ENCODE results near the gene USP3. TPM values are rescaled to one million over a fixed set of nuclear protein-coding genes. Genes with fewer than 3 reads are reported as not detected.
A peak's percentile ranks its signal among the peaks of the same experiment; 100 is the strongest.

USP3 gene
- 10 to 100 TPM; 40.3 to 41.8 TPM for total RNA-seq
- long read RNA-seq, donor 1, transcript USP3-202 (15 exons, 2,333 nt): major isoform, 10 of 18 reads
- long read RNA-seq, donor 1, partial matches to known transcripts: 0 of 18 reads
- long read RNA-seq, donor 1, other reads (novel, unspliced or antisense): 8 of 18 reads
- long read RNA-seq, donor 2, full-length matches to known transcripts: 30 of 40 reads
- long read RNA-seq, donor 2, partial matches to known transcripts: 1 of 40 reads
- long read RNA-seq, donor 2, other reads (novel, unspliced or antisense): 9 of 40 reads

DNA sequence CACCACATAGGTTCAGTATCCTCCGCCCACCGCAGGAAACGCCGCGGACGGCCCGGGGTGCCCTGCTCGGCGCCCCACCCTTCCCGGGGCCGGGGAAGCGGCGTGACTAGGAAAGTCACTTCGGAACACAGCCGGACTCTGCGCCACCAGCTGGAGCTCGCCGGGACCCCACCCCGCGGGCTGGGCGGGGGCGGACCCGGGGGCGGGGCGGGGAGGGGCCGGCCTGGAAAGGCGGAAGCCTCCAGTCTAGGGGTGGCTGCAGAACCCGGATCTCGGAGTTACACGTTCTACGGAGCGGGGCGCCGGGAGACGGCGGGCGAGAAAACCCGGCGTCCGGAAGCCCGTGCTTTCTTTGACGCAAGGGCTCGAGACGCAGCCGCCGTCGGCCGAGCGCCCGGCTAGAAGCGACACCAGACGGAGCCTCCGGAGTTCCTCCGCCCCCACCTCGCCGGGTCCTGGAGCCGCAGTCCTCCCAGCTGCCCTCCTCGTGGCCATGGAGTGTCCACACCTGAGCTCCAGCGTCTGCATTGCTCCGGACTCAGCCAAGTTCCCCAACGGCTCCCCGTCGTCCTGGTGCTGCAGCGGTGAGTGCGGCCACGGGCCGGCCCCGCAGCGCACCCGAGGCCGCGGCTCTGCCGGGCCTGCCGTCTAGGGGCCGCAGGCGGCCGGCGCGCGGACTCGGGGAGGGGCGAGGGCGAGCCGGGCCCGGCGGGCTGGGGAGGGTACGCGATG lies at the start of gene USP3:
USP3 (plus strand) TSS at position 347 of the 732 bp plus-strand sequence; CDS start at position 494, 147 bp downstream.
- DNase-seq (ENCODE audit: low spot score): peak; percentile 99
- intact Hi-C loops (cut with DNase I): loop anchor here in 1 of 2 donors (5.0 to 10.0 kb wide), 2 partner anchors 50 to 93 kb away; partner anchors contain the start of gene FBXL22

- intact Hi-C loops (cut with DNase I): no loop called here
- no peak for DNase-seq (ENCODE audit: low spot score)
Measured at GRCh38 chr15:63456258-63456657, 48.1 kb upstream of the USP3 start.

DNA sequence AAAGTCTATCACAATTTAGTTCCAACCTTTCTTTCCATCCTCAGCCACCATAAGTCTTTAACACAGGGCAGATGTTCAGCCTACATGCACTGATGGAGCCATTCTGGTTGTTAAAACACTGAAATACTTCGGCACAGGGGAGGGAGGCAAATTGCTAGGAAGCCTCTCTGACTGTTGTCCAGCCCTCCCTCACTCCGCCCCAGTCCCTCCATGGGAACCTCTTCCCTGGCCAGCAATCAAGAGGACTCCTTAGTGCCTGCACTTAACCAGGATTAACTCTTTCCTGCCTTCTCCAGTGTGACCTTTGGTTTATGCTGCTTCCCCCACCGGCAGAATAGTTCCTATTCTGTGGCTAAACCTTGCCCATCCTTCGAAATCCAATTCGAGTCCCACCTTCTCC lies 47.0 kb upstream of the USP3 start:
- no peak for DNase-seq (ENCODE audit: low spot score)
- intact Hi-C loops (cut with DNase I): no loop called here

DNA sequence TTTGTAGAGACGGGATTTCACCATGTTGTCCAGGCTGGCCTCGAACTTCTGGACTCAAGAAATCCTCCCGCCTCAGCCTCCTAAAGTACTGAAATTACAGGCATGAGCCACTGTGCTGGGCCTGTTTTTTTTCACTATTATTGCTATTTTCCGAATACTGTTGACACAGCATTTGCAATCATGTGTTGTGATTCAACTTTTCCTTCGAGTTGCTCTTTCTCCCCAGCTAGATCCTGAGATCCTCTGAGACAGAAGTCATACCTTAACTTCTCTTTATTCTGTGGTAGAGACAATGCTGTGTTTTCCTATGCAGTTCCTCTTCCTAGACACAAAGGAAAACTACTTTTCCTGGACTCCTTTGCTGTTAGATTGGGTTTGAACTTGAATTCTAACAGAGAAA lies 46.4 kb upstream of the USP3 start:
- no peak for DNase-seq (ENCODE audit: low spot score)
- intact Hi-C loops (cut with DNase I): no loop called here

- intact Hi-C loops (cut with DNase I): no loop called here
- no peak for DNase-seq (ENCODE audit: low spot score)
Measured at GRCh38 chr15:63458794-63459395, 45.5 kb upstream of the USP3 start.

GRCh38 chr15:63460210-63461155 lies 43.9 kb upstream of the USP3 start:
- intact Hi-C loops (cut with DNase I): no loop called here
- no peak for DNase-seq (ENCODE audit: low spot score)

- no peak for DNase-seq (ENCODE audit: low spot score)
- intact Hi-C loops (cut with DNase I): no loop called here
Measured at GRCh38 chr15:63461230-63461985, 43.0 kb upstream of the USP3 start.

GRCh38 chr15:63462088-63462487 lies 42.3 kb upstream of the USP3 start:
- intact Hi-C loops (cut with DNase I): no loop called here
- DNase-seq (ENCODE audit: low spot score): no peak

GRCh38 chr15:63463036-63463435 lies 41.4 kb upstream of the USP3 start:
- DNase-seq (ENCODE audit: low spot score): no peak
- intact Hi-C loops (cut with DNase I): no loop called here

- no peak for DNase-seq (ENCODE audit: low spot score)
- intact Hi-C loops (cut with DNase I): no loop called here
Measured at GRCh38 chr15:63463793-63464192, 40.6 kb upstream of the USP3 start.

GRCh38 chr15:63465104-63465503 lies 39.3 kb upstream of the USP3 start:
- intact Hi-C loops (cut with DNase I): no loop called here

DNA sequence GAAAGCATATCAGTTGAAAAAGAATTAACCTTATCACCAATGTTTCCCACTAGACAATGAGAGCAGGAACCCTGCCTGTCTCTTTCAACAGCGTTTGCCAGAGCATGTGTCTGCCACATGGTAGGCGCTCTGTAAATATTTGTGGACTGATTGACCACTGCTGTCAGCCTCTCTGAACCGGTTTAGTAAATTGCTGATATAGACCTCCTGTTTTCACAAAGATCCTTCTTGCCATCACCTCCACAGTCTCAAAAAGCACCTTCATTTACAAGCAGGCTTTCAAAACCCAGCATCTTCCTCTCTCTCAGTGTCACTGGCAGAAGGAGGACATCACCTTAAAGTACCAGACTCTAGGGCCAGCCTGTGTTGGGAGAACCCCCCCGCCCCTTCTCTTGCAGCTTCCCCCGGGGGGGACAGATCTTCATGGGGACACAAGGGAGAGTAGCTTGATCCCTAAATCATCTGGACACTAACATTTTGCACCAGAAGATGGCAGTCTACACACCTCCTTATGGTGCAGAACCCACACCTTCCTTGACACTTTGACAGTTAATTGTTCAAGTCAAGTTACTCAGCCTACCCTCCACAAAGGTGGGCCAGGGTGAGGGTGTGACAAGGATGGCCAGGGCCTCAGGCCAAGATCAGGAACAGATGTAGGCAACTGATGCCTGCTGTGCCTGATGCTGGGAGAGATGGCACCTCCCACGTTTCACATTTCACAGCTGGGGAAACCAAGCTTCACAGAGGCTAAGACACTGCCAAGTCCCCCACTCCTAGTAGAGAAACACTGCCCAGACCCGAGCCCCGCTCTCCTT lies 37.8 kb upstream of the USP3 start:
- intact Hi-C loops (cut with DNase I): no loop called here
- DNase-seq (ENCODE audit: low spot score): no peak

More at GRCh38 chr15:63465104-63465503, 39.3 kb upstream of the USP3 start:
- no peak for DNase-seq (ENCODE audit: low spot score)

- no peak for DNase-seq (ENCODE audit: low spot score)
- intact Hi-C loops (cut with DNase I): no loop called here
Measured at GRCh38 chr15:63469190-63469589, 35.2 kb upstream of the USP3 start.

DNA sequence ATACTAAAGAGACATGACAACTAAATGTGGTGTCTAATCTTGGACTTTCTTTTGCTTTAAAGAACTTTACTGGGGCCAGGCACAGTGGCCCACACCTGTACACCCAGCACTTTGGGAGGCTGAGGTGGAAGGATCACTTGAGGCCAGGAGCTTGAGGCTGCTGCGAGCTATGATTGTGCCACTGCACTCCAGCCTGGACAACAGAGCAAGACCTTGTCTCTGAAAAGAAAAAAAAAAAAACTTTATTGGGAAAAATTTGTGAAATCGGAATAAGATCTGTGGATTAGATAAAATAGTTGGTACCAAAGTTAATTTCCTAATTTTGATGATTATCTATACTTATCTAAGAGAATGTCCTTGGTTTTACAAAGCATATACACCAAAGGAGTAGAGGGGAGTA lies 34.4 kb upstream of the USP3 start:
- DNase-seq (ENCODE audit: low spot score): no peak
- intact Hi-C loops (cut with DNase I): loop anchor here in 1 of 2 donors (10.0 kb wide), 1 partner anchor 135 kb away; no protein-coding TSS in a partner anchor

DNA sequence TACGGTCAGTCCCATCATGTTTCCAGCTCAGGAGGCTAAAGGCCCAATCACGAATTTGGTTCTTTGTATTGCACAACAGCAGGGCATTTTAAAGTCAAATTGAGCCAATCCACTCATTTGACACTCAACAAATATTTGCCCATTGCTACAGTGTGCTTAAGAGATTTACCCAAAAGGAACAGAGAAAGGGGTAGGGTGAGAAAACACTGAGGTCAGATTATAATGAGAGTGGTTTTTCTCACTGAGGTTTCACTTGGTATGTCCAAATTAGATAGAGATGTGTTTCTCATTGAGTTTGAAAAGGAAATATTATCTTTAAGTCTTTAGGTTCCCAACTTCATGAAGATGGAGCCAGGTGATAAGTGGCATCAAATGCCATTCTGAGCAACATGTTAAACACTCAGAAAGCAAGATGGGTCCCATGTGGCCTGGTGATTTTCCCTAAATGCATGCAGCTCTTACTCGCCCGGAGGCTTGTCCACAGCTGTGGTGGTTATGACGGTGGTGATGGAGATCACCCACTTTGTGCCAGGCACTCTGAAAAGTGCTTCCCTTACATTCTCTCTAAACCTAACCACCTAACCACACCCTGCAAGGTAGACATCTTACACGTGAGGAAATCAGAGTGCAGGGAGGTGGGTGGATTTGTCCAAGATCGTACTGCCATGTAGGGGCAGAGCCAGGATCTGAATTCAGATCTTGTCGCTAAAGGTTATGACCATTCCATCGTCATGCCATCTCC lies 31.2 kb upstream of the USP3 start:
- DNase-seq (ENCODE audit: low spot score): no peak
- intact Hi-C loops (cut with DNase I): loop anchor here in 1 of 2 donors (10.0 kb wide), 1 partner anchor 132 kb away; no protein-coding TSS in a partner anchor

DNA sequence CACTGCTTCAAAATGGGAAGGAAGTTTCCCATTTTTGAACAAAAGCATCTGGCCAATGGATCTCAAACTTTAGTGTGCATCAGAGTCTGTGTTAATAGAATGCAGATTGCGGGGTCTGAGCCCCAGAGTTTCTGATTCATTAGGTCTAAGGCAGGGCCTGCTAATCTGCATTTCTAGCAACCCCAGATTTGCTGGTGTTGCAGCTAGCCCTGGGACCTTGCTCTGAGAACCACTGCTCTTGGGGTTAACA lies 30.7 kb upstream of the USP3 start:
- intact Hi-C loops (cut with DNase I): loop anchor here in 1 of 2 donors (10.0 kb wide), 1 partner anchor 131 kb away; no protein-coding TSS in a partner anchor
- no peak for DNase-seq (ENCODE audit: low spot score)
